HG03159 (cell line): ENCODE data around the gene MPPE1.
"Not testable (repeated sequence)": the region's sequence is repeated elsewhere in the genome, so short reads cannot be mapped to it uniquely, and the experiment has no call there.

Experiments
- ATAC-seq: cut with Tn5 transposase; IDR thresholded peaks from one replicate; pipeline ENCODE4 v1.9.1; 2021; ENCODE audit warnings: mild to moderate bottlenecking, moderate library complexity; ENCODE audit not compliant: unreplicated experiment

MPPE1 gene

DNA sequence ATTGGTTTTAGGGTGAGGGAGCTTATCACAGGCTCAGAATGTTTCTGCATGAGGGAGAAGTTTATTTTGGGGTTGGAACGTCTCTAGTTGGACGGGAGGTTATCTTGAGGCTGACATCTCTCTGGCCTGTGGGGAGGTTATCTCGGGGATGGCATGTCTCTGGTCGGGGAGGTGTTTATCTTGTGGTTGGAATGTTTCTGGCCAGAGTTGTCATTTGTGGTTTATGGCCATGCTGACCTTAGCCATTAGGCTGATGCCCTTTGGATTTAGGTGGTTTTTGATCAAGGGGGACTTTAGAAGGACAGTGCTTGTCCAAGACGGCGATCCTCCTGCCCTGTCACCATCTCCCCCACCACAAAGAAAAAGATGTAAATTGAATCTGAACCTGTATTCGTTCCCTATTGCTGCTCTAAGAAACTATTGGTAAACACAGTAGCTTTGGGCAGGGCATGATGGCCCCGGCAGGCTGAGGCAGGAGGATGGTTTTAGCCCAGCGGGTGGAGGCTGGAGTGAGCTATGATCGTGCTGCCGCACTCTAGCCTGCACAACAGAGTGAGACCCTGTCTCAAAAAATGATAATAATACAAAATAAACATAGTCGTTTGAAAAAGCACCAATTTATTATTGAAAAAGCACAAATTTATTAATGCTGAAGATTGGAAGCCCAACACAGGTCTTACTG lies 17.8 kb upstream of the MPPE1 start:
- no peak for ATAC-seq

DNA sequence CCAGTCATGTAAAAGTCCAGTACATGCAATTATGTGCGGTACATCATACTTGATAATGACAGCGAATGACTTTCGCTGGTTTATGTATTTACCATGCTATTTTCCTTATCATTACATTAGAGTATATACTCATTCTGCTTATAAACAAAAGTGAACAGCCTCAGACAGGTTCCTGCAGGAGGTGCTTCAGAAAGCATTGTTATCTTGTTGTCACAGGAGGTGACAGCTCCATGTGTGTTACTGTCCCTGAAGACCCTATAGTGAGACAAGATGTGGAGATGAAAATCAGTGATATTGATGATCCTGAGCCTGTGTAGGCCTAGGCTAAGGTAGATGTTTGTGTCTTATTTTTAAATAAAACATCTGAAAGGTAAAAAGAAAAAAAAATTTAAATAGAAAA lies 15.3 kb upstream of the MPPE1 start:
- no peak for ATAC-seq

DNA sequence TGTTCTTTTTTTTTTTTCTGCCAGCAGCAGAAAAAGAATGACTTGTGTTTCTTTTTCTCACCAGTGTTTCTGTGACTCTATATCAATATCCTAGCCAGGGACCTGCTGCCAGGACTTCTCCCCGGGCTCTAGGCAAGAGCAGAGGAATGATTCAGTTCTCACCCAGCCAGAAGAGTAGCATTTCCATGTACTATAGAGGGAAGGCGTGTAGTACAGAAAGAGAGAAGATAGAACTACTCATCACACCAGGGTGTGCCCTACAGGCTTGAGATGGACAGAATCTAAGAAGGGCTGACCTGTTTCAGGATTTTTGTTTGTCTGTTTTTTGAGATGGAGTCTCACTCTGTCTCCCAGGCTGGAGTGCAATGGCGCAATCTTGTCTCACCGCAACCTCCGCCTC lies 11.4 kb upstream of the MPPE1 start:
- not testable (repeated sequence) for ATAC-seq

DNA sequence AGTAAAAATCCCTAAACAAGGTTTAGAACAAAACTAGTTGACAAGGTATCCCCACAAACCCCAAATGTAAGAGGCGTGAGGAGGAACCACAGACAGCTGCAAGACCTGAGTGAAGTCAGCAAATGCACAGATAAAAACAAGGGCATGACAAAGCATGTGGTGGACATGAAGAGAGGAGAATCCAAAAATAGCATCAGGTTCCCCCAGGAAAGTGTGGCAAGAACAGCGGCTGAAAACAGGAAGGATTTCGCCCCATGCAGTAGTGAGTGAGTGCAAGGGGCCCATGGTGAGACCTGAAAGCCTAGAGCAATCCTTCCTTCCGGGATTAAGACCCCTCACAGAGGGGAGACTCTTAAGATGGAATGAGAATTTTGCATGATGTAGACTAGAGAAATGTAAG lies 8.8 kb upstream of the MPPE1 start:
- not testable (repeated sequence) for ATAC-seq

DNA sequence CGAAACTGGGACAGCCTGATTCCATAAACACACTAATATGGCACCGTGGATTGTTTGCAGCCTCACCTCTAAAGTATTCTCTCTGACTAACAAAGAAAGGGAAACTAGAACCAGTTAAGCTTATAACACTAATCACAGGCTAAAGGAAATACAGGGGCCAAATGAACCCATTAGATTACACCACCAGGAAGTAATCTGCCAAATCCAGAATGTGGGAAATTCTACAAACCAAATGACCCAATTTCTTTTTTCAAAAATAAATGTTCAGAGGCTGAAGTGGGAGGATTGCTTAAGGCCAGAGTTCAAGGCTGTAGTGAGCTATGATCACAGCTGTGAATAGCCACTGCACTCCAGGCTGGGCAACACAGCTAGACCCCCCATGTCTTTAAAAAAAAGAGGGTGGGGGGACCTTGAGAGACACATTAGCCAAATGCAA lies 1.5 kb upstream of the MPPE1 start:
- no peak for ATAC-seq

DNA sequence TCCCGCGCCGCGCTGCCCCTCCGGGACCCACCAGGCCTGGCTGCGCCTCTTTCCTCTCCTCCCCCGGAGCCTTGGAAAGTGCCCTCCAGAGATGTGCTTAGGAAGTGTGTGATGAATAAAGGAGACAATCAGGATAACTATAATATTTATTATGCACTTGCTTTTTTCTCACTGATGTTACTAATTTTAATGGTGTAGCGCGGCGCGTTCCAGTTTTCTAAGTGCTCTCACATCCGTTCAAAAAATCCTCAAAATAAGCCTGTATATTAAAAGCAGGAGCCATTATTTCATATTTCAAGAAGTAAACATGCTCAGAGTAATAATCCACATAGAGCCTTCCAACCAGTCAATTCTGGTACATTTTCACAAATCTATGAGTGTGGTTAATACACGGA lies 941 bp upstream of the MPPE1 start:
- peak; percentile 20 for ATAC-seq

DNA sequence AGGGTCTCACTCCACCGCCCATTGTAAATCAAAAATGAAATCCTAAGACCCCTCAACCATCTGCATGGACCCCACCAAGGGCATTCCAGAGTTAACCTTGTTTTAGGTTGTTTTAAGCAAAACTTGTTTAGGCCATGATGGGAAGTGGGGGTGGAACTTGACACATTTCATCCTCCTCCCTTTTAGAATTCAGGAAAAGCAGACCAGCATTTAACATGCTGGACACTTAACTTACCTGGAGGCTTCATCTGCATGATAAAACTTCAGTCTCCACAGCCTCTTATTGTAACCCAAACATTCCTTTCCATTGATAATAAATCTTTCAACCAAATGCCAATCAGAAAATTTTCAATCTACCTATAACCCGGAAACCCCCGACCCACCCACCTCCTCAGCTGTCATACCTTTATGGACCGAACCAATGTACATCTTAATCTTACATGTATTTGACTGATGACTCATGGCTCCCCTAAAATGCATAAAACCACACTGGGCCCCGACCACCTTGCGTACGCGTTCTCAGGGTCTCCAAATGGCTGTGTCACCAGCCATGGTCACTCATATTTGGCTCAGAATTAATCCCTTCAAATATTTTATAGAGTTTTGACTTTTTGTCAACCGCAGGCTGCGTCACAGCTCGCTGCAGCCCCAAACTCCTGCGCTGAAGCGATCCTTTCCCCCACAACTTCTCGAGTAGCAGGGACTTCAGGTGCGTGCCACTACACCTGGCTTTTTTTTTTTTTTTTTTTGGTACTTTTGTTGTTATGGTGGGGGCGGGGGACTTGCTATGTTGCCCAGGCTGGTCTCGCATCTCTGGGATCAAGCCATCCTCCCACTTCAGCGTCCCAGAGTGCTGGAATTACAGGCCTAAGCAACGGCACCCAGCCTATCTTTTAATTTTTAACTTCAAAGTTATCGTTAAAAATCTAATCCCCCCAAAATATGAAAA lies 917 bp downstream of the MPPE1 start:
- ATAC-seq = no peak

DNA sequence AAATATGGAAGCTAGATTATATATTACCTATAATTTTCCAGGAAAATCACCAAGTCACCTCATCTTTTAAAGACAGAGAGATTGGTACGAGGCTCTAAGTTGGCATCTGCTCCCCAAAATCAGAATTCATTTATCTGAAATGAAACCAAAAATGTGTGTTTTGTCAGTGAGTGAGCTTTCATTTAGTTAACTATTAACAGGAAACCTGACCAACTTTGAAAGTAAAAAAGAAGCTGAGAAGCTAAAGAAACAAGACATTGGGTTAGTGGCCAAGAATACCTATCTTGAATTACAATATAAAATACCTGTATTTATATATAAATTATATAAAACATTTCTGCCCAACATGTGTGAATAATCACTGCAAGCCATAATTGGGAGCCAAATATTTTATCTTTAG lies 1.9 kb downstream of the MPPE1 start:
- no peak for ATAC-seq

DNA sequence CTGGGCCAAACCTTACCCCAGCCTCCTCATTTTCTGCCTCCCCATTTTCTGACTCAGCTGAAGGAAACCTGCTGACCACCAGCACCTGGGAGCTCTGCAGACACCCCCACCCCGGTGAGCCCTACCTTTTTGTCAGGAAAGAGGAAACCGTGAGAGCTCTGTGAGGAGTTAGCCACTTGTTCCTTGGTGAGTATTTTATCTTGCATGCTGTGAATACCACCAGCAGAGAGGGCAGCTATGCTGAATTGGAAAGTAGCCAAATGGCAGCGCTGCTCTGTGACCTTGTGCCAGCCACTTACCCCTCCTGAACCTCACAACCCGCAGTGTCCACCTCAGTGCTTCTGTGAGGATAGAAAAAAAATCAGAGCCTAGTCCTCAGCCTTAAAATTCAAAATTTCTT lies 2.5 kb downstream of the MPPE1 start:
- no peak for ATAC-seq

DNA sequence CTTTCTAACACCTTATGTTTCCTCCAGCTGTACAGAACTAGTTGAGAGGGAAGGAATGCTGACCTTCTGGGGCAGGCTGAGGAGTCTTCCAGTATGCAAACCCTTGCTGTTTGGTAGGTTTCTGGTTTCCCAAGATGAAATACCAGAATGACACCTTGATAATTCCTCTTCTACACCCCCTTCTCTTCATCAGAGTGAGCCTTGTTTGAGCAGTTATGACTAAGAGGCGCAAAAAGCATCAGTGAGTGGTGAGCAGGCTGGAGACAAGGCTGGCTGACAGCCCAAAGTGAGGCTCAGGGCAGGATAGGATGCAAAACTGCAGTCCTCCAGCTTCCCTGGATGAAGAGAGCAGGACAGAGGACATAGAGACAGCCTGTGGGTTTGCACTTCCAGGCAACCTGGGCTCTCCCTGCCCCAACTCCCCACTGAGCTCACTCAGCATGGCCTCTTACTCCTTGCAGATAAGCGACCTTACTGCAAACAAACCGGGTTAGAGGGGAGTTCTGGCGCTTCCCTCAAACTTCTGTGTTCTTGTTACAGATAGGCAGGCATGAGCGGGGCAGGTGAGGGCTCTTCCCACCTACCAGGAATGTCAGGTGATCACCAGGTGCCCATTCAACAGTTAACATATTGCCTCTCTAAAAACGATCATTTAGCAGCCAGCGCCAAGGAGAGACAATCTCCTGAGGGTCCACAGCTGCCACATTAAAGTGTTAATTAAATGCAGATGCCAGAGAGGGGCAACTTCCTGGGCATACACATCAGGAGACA lies 5.4 kb downstream of the MPPE1 start:
- ATAC-seq = no peak

DNA sequence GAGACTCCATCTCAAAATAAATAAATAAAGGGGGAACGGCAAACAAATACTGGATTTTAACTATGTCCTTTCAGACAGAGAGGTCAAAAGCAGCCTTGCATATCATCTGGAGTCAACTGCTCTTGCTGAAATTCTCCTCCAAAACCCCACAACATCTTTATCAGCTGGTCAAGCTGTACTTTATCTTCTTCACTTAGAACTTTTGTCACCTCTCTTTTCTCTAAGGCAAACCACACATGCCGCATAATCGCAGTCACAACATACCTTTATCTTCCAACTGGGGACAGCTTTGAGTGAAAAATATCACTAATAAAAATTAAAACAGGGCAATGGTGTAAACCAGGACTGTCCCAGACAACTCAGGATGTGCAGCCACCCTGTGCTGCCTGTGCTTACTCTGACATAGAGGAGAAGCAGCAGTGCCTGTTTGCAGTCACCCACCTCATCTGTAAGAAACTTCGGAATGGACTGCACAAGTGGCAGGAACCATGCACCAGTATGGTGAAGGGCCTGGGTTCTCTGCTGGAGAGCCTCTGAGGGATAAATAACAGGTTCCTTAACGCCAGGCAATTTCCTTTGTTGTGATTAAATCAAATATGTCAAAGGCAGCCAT lies 6.2 kb downstream of the MPPE1 start:
- ATAC-seq = no peak

DNA sequence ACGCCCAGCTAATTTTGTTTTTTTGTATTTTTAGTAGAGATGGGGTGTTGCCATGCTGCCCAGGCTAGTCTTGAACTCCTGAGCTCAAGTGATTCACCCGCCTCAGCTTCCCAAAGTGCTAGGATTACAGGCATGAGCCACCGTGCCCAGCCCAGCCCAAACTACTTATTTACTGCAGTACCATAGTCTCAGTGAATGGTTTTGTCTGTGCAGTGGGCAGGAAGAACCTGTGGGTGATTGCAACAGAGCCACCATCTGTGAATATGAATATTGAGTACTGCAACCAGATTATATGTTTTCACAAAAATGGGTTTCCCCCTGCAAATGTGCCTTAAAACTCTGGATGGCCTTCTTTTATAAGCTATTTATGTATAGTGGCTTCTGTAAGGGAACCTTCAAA lies 9.1 kb downstream of the MPPE1 start:
- ATAC-seq = no peak

DNA sequence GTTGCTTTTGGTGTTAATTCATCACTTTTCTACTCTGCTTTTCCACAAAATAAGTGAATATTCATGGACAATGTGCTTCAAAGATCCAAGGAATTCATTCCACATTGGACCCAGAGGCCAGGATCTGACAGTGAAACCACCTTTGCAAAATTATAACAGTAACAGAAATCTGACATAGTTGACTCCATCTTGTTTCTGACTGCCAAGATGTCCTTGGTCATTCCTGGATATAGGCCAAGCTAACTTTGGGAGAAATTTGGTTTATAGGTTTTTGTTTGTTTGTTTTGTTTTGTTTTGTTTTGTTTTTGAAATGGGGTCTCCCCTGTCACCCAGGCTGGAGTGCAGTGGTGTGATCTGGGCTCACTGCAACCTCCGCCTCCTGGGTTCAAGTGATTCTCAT lies 10.3 kb downstream of the MPPE1 start:
- ATAC-seq = no peak

DNA sequence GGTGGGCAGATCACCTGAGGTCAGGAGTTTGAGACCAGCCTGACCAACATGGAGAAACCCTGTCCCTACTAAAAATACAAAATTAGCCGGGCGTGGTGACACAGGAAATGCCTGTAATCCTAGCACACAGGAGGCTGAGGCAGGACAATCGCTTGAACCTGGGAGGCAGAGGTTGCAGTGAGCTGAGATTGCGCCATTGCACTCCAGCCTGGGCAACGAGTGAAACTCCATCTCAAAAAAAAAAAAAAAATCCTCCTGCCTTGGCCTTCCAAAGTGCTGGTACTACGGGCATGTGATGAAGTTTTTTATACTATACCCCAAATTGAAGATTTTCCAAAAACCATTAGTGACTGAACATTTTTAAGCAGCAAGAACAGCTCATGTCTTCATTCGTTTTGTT lies 15.7 kb downstream of the MPPE1 start:
- ATAC-seq = not testable (repeated sequence)

DNA sequence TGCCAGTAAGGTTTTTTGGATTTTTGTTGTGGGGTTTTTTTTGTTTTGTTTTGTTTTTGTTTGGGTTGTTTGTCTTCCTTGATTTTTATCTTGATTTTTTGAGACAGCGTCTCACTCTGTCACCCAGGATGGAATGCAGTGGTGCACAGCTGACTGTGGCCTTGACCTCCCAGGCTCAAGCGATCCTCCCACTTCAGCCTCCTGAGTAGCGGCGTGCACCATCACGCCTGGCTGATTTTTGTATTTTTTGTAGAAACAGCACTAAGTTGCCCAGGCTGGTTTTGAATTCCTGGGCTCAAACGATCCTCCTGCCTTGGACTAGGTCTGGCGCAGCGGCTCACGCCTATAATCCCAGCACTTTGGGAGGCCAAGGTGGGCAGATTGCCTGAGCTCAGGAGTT lies 16.4 kb downstream of the MPPE1 start:
- no peak for ATAC-seq

DNA sequence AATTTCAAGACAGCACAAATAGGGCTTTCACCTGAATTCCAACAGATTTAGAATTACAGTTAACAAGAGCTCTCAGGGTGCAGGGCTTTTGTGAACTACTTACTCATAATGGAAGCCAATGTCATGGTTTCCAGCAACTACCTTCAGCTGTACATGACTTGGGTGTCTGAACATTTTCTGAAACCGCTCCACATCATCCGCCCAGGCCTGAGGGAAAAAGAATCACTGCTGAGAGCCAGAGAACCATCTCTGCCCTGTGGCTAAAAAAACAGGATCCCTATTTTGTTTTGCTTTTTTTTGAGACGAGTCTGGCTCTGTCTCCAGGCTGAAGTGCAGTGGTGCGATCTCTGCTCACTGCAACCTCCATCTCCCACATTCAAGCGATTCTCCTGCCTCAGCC lies 18.8 kb downstream of the MPPE1 start:
- ATAC-seq = no peak

DNA sequence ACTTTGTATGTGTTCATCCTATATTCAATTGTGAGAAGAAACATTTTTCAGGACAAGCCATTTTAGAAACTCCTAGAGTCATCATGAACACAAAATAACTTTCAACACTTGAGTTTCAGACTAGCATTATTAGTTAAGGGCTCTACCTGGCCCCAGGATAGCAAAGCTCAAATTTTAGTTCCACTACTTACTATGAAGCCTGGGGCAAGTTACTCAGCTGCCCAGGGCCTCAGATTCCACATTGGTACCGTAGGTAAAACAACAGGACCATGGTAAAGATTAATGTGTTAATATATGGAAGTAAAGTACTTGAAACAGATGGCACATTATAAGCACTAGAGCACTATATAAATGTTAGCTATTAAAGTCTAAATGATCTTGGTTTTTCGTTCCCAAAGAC lies 19.4 kb downstream of the MPPE1 start:
- no peak for ATAC-seq

DNA sequence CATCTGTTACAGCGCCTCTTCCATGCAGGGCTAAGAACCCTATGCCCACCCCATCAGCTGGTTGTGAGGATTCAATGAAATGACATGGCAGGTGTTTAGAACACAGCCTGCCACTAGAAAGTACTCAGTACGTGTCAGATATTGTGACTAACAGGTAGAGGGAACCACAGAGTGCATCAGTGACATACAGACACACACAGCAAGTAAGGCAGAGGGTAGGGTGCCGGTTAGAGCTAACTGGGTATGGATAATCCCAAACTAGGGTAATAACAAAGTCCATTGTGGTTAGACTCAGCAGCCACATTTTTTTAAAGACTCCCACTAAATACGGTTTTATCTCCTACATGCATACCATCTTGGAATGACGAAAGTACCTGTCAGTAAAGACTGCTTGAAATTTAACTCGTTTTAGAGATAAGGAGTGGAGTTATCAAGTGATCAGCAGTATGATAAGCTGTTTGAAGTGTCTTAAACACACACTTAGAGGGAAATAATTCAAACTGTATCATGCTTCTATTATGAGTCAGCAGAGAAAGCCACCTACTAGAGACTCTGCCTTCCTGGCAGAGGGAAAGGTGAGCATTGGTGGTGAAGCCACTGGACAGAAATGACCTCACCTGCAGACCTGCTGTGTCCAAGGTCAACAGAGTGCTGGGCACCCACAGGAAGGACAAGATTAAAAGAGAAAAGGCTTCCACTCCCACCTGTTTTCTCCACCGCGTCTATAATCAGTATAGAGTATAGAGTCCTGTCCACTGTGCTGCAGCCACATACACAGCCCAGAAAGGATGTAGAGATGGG lies 20.6 kb downstream of the MPPE1 start:
- ATAC-seq = no peak

DNA sequence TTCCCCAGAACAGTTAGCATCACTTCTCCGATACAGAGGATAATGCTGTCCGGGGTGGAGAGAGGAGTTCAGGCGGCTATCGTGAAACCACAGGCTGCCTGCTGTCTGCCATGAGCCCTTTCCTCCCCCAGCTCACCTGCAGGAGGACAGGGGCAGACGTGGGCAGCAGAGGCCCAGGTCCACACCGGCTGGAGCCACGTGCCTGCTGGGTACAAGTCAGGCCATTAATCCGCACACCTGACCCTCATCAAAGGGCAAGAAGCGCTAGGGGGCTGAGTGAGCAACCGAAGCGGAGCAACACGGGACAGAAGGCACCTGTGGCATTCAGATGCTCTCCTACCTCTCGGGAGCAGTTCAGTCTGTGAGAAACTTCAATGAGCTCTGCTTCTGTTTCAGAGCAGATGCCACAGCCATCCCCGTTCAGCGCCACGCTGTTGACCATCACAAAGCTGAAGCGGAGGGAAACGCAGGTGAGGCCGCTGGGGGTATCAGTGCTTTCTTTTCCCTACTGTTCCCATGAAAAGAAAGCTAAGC lies 21.5 kb downstream of the MPPE1 start:
- ATAC-seq = no peak
